HG03565 (cell line): ENCODE measurements around the gene FUT4.
"Not testable (repeated sequence)": the region's sequence is repeated elsewhere in the genome, so short reads cannot be mapped to it uniquely, and the experiment has no call there.

Source experiments
- ATAC-seq: cut with Tn5 transposase; IDR thresholded peaks from one replicate; pipeline ENCODE4 v1.9.1; 2021; ENCODE audit warnings: mild to moderate bottlenecking, moderate library complexity; ENCODE audit not compliant: unreplicated experiment

FUT4 gene

DNA sequence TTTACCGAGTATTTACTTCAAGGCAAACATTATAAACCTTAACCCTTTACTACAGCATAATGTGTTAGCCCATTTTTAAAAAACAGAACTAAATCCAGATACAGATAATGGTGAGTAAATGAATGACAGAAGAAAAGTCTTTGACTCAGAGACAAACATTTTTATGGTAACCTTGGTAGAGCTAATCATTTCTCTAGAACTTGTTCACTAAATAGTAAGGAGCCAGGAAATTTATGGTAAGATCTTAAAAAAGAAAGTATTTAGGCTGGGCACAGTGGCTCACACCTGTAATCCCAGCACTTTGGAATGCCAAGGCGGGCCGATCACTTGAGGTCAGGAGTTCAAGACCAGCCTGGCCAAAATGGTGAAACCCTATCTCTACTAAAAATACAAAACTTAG is 11.5 kb upstream of the FUT4 start:
- no peak for ATAC-seq

DNA sequence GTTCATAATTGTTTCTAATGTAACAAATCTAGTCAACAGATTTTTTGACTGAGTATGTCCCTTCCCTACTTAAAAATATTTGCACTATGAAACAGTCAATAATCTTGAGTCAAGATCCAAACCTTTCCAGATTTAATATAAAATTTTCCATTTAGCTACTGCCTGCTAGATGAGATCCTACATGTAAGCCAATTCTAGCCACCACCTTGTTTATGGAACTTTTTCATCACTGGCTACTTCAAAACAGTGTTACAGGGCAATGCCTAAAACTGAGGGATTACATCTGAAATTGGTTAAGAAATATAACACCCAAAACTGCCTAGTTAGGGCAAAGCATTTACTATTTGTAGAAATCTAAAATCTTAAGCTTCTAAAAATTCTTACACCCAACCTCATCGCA is 10.5 kb upstream of the FUT4 start:
- ATAC-seq, result no peak

DNA sequence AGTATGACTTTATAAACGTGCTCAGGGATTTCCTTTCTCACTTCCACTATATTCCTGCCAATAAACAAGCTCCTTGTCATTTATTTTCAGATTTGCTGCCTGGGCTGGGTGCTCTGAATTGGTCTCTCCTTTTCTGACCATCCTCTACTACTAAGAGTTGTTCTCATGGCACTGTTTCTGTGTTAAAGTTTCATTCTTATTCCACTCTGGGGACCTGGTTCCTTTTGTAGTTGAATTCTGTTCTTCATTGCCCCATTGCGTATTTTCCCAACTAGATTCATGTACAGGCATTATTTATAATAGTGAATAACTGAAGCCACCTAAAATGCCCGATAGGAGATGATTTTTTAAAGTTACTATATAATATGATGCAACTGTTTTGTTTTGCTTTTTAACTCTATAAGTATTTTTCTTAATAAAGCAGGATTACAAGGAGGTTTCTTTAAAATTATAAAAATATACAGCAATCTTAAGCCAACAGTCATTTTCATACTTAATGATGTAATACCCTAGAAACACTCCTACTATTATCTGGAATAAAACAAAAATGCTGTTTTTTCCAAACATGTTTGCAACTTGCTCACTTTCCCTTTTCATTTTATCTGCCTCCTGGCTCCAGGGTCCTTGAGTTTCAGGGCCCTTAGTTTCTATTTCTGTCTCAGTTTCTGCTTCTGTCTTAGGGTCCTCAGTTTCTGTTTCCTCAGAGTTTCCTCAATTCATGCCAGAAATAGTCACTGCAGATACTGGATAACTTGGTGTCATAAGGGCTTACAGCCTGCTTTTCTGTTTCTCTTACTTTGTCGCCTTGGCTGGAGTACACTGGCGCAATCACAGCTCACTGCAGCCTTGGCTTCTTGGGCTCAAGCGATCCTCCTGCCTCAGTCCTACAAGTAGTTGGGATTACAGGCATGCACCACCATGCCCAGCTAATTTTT is 9.8 kb upstream of the FUT4 start:
- no peak for ATAC-seq

DNA sequence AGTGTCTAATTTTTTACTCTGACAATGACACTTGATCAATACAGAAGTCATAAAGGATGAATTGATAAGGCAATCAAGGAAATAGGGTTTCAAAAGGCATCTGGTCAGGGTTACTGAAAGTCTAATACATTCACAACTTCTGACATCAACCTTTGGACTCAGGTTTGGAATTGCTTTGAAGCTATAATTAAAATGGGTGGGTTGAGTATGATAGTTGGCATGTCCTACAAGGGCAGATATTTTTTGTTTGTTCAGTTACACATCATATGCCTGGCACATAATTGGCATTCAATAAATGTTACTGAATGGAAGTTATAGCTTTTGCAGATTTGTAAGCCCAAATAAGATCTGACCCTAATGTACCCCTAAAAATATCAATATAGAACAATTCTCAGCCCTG is 7.3 kb upstream of the FUT4 start:
- ATAC-seq, result no peak

DNA sequence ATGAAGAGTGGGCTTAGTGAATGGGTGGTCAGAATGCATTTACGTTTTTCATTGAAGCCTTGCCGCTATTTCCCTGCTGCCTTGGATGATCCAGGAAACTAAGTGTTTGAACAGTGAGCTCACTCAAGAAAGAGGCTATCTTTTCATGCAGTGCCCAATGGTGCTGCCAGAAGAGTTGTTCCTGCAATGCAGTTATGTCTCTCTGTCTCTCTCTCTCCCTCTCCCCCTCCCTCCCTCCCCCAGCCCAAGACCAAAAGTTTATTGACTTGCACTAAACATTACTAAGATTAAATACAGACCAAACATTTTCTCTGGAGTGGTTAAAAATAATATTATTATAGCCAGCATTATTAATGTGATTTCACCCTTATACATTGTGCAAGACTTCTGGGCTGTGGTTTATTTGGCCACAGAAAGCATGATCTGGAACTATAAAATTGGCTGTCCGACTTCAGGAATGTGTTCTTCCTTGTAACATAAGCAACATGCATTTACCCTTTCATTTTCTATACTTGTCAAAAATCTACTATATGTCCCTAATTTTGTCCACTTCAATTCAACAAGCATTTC is 6.6 kb upstream of the FUT4 start:
- no peak for ATAC-seq

DNA sequence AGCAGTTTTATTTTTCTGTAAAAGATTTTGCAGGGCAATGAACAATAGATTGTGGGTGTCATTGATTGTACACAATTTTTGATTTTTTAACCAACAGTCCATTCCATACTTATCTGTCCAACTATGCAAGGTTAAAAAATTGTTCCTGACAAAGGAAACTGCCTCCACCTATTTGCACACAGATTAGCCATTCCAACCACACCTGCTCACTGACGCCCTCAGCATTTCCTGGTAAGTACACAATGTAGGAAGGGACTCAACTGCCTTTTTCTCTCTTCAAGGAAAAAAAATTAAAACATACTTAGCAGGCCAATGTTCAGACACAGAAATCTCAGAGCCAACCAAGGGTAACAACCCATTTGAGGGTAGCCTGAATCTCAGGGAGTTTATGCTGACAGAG is 4.3 kb upstream of the FUT4 start:
- ATAC-seq, result no peak

DNA sequence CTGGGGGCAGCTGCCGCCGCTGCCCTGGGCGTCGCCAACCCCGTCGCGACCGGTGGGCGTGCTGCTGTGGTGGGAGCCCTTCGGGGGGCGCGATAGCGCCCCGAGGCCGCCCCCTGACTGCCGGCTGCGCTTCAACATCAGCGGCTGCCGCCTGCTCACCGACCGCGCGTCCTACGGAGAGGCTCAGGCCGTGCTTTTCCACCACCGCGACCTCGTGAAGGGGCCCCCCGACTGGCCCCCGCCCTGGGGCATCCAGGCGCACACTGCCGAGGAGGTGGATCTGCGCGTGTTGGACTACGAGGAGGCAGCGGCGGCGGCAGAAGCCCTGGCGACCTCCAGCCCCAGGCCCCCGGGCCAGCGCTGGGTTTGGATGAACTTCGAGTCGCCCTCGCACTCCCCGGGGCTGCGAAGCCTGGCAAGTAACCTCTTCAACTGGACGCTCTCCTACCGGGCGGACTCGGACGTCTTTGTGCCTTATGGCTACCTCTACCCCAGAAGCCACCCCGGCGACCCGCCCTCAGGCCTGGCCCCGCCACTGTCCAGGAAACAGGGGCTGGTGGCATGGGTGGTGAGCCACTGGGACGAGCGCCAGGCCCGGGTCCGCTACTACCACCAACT is 1.0 kb downstream of the FUT4 start:
- no peak for ATAC-seq

DNA sequence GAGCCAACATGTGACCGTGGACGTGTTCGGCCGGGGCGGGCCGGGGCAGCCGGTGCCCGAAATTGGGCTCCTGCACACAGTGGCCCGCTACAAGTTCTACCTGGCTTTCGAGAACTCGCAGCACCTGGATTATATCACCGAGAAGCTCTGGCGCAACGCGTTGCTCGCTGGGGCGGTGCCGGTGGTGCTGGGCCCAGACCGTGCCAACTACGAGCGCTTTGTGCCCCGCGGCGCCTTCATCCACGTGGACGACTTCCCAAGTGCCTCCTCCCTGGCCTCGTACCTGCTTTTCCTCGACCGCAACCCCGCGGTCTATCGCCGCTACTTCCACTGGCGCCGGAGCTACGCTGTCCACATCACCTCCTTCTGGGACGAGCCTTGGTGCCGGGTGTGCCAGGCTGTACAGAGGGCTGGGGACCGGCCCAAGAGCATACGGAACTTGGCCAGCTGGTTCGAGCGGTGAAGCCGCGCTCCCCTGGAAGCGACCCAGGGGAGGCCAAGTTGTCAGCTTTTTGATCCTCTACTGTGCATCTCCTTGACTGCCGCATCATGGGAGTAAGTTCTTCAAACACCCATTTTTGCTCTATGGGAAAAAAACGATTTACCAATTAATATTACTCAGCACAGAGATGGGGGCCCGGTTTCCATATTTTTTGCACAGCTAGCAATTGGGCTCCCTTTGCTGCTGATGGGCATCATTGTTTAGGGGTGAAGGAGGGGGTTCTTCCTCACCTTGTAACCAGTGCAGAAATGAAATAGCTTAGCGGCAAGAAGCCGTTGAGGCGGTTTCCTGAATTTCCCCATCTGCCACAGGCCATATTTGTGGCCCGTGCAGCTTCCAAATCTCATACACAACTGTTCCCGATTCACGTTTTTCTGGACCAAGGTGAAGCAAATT is 1.8 kb downstream of the FUT4 start:
- ATAC-seq, result no peak

DNA sequence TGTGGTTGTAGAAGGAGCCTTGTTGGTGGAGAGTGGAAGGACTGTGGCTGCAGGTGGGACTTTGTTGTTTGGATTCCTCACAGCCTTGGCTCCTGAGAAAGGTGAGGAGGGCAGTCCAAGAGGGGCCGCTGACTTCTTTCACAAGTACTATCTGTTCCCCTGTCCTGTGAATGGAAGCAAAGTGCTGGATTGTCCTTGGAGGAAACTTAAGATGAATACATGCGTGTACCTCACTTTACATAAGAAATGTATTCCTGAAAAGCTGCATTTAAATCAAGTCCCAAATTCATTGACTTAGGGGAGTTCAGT is 2.4 kb downstream of the FUT4 start:
- ATAC-seq, result no peak

DNA sequence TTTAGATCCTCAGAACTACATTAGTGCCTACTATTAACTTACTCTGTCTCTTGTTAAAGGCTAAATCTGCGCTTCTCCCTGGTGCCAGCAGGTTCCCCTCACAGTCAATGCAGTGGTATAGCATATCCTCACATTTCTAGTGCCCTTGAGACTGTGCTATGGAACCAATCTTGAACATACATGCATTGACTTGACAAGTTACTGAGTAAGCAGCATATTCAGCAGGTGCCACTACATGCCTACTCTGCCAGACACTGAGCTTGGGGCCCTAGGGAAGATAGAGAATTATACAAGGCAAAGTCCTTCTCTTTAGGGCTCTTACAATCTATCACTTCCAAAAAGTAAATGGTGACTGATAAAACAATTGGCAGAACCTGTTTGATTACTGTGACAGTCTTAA is 3.2 kb downstream of the FUT4 start:
- ATAC-seq, result no peak

DNA sequence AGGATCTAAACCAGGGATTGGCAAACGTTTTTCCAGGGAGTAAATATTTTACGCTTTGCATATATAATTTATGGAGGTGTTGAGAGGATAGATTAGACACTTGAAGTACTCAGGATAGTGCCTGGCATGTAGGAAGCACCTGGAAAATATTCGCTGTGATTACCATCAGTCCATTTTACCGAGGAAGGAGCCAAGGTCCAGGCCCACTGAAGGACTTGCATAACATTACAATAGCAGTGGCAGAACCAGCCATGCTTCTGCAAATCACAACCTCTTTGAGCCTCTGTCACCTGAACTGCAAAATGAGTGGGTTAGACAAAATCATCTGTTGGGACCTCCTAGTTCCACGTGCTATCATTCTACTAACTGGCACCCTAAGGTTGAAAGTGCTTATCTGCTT is 5.4 kb downstream of the FUT4 start:
- no peak for ATAC-seq

DNA sequence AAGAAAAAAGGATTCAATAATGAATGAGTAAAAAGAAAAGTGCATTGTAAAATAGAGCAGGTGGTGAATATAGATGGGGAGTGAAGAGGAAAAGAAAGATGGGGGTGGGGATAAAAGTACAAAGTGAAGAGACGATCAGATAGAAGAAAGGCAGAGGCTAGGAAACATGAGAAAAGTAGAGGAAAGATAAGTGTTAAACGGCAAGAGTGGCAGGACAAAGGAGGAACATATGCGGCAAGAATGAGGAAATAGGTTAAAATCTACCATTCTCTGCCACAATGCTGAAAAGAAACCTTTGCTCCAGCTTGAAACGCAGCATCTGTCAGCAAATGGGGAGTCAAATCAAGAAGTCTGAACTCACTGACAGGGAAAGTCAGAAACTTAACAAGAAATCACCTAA is 6.8 kb downstream of the FUT4 start:
- no peak for ATAC-seq

DNA sequence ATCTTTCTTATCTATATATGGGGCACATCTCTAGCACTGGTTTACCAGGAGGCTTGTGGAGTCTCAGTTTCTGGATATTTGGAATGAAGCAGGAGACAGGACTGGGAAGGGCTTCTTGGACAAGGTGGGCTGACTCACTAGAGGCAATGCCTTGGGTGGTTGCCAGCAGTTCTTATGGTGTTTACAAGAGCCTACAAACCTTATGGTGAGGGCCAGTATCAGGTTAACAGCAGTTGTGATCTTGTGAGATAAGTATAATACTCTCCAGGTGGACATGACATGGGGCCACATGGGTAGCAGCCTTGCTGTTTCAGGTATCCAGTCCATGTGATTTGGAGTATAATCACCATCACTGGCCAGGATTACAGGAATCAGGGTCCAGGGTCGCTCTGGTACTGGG is 10.2 kb downstream of the FUT4 start:
- ATAC-seq, result no peak

DNA sequence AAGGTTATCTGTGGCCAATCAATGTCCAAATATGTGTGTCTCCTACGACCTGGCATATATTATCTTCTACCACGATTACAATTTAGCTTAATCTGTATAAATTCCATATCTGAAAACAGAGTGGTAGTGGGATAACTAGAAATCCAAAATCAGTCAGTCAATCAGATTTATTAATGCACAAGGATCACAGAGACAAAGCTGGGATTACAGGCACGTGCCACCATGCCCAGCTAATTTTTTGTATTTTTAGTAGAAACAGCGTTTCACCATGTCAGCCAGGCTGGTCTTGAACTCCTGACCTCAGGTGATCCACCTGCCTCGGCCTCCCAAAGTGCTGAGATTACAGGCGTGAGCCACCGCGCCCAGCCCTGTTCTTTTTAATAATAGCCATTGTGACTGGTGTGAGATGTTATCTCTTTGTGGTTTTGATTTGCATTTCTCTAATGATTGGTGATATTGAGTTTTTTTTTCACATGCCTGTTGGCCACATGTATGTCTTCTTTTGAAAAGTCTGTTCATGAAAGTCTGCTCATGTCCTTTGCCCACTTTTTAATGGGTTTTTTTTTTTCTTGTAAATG is 12.1 kb downstream of the FUT4 start:
- not testable (repeated sequence) for ATAC-seq

DNA sequence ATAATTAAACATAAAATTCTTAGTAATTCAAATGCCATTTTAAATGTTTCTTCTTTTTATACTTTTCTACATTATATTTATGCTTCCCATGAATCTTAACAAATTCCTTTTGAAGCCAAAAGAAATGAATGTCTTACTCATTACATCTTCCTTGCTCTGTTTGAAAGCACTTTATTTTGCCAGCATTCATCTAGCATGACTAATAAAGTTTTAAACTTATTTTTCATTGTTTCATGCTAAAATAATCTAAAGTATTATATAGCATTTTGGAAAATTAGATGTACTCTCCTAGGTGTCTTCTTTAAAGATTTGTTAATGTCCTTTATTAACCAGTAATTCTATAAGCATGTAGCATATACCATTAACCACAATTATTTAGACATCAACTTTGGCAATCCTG is 13.7 kb downstream of the FUT4 start:
- ATAC-seq, result no peak

DNA sequence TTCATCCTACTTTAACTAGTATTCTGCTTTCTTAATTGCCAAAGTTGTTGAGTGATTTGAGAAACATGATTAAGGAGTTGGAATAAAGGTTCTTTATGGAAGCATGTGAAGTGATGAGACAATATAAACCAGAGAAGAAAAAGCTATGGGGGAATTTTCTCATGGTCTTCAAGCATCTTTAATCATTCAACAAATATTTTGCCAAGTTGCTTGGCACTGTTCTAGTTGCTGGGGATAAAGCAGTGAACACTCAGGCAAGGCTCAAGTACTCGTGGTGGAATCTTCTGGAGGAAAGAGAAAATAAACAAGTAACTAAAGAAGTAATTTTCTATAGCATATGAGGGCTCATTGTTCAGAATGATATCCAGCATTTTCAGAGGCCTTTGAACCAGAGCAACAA is 14.3 kb downstream of the FUT4 start:
- no peak for ATAC-seq

DNA sequence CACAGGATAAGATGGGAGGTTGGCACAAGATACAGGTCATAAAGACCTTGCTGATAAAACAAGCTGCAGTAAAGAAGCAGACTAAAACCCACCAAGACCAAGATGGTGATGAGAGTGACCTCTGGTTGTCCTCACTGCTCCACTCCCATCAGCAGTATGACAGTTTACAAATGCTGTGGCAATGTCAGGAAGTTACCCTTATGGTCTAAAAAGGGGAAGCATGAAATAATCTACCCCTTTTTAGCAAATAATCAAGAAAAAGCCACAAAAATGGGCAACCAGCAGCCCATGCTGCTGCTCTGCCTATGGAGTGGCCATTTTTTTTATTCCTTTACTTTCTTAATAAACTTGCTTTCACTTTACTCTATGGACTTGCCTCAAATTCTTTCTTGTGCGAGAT is 14.7 kb downstream of the FUT4 start:
- peak; percentile 38 for ATAC-seq

DNA sequence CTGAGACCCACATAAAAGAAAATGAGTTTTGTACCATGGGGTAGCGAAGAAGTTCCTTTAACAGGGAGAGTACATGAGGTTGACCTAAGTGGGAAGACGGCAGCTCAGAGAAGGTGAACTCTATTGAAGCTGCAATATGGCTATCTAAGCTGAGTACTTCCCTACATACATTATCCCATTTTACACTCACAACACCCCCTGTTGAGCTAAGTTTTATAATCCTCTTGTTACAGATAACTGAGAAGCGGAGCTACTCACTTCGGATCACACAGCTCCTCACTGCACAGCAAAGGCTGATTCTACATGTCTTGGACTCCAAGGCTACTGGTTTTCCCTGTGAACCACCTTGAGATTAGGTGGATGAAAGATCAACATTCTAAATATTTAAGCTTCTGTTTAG is 15.2 kb downstream of the FUT4 start:
- no peak for ATAC-seq

DNA sequence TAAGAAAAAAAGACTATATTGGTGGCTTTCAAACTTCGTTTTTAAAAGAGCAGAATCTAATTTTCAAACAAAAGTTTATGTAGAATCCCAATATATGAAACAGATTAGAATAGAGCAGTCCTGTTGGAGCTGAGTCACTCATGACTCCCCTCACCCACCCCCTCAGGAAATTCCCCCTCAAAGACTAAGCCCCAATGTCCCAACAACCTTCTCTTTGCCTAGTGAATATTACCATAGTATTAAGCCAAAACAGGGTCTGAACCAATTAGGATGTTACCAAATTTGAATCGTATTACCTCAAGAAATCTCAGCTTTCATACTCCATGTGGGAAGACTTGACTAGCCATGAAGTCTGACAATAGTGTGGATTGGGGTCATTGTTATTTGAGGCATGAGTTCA is 15.6 kb downstream of the FUT4 start:
- no peak for ATAC-seq

DNA sequence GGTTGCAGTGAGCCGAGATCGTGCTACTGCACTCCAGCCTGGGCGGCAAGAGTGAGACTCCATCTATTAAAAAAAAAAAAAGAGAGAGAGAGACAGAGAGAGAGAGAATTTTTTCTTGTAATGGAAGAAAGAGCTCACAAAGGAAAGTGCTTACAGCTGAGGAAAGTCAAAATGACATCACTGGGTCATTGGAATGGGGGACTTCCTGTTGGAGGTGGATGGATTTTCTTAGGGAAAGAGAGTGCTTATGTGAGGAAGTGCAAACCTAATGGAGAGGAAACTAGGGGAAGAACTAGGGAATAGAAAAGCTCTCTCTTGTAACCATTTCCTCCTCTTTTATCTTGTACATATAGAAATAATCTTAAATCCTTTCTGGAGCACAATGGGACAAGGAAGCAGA is 17.1 kb downstream of the FUT4 start:
- no peak for ATAC-seq
